OCI-LY1 (cell line): ENCODE results near the gene NHSL2.
"Not testable (repeated sequence)": the region's sequence is repeated elsewhere in the genome, so short reads cannot be mapped to it uniquely, and the experiment has no call there.

Source experiments
- H2AFZ ChIP-seq: fragments of 200-600 bp; sonication (generic), shearing (Covaris generic); 2 replicates; pipeline ENCODE4 v1.6.0; 2014; ENCODE audit warnings: antibody characterized with exemption, mild to moderate bottlenecking, low read length
- H3F3A ChIP-seq: fragments of 200-600 bp; sonication (generic), shearing (Covaris generic); 2 replicates; pipeline ENCODE4 v1.6.0; 2014; ENCODE audit warnings: mild to moderate bottlenecking, antibody characterized with exemption, low read length, moderate library complexity; ENCODE audit not compliant: insufficient read depth
- H3K27ac ChIP-seq: fragments of 200-600 bp; sonication (generic); 2 replicates; pipeline ENCODE4 v1.5.1; 2014; ENCODE audit warnings: low read length, mixed run types, mild to moderate bottlenecking, low read depth; ENCODE audit not compliant: poor library complexity, severe bottlenecking
- H3K27me3 ChIP-seq: fragments of 200-600 bp; sonication (generic); 2 replicates; pipeline ENCODE4 v1.6.0; 2014; ENCODE audit warnings: antibody characterized with exemption, mild to moderate bottlenecking, low read length, moderate library complexity; ENCODE audit not compliant: insufficient read depth
- H3K36me3 ChIP-seq: fragments of 200-600 bp; sonication (generic); 2 replicates; pipeline ENCODE4 v1.6.1; 2014; ENCODE audit warnings: mild to moderate bottlenecking, antibody characterized with exemption, low read length, moderate library complexity, mixed read lengths; ENCODE audit not compliant: insufficient read depth
- H3K4me1 ChIP-seq: fragments of 200-600 bp; sonication (generic); 2 replicates; pipeline ENCODE4 v1.5.1; 2014; ENCODE audit warnings: mild to moderate bottlenecking, low read length, moderate library complexity; ENCODE audit not compliant: insufficient read depth, severe bottlenecking
- H3K4me2 ChIP-seq: fragments of 200-600 bp; sonication (generic), shearing (Covaris generic); 2 replicates; pipeline ENCODE4 v1.6.1; 2014; ENCODE audit warnings: low read length
- H3K4me3 ChIP-seq: fragments of 200-600 bp; sonication (generic); 2 replicates; pipeline ENCODE4 v1.5.1; 2014; ENCODE audit warnings: low read length, low read depth, mild to moderate bottlenecking, mixed read lengths; ENCODE audit not compliant: poor library complexity, severe bottlenecking
- H3K79me2 ChIP-seq: fragments of 200-600 bp; shearing (Covaris generic); 2 replicates; pipeline ENCODE4 v1.6.1; 2016; ENCODE audit warnings: mixed run types, low read length, mixed read lengths; ENCODE audit not compliant: insufficient read depth
- H3K9ac ChIP-seq: fragments of 200-600 bp; sonication (generic), shearing (Covaris generic); 2 replicates; pipeline ENCODE4 v1.6.1; 2014; ENCODE audit warnings: mild to moderate bottlenecking, low read length, mixed read lengths
- H3K9me2 ChIP-seq: fragments of 200-600 bp; sonication (generic), shearing (Covaris generic); 2 replicates; pipeline ENCODE4 v1.6.1; 2014; ENCODE audit warnings: low read depth, mild to moderate bottlenecking, low read length, mixed read lengths
- H3K9me3 ChIP-seq: fragments of 200-600 bp; shearing (Covaris generic); 2 replicates; pipeline ENCODE4 v1.6.1; 2014; ENCODE audit warnings: low read length, mixed read lengths
- H4K20me1 ChIP-seq: fragments of 200-600 bp; sonication (generic), shearing (Covaris generic); 2 replicates; pipeline ENCODE4 v1.6.0; 2016; ENCODE audit warnings: mild to moderate bottlenecking, low read length; ENCODE audit not compliant: insufficient read depth
- CTCF ChIP-seq: fragments of 200-600 bp; sonication (generic), shearing (Covaris generic); IDR thresholded peaks from 2 replicates; pipeline ENCODE4 v1.5.1; 2017; ENCODE audit warnings: mild to moderate bottlenecking, antibody characterized with exemption, low read length, moderate library complexity, mixed read lengths
- EZH2 ChIP-seq: fragments of 200-600 bp; sonication (generic), shearing (Covaris generic); IDR thresholded peaks from 2 replicates; pipeline ENCODE4 v1.8.0; 2017; ENCODE audit warnings: borderline replicate concordance, mixed run types, mild to moderate bottlenecking, antibody characterized with exemption, low read length, moderate library complexity, mixed read lengths

Gene NHSL2

GRCh38 chrX:72159769-72160168 lies 249.1 kb downstream of the NHSL2 start:
- Histone ChIP-seq H3K27ac (no peak overlapping the region), H2AFZ (no peak overlapping the region), H3K36me3 (no peaks in the 10 kb centered on the region), H3K9ac (no peak overlapping the region), H3K4me2 (no peak overlapping the region), H3K4me1 (no peaks in the 10 kb centered on the region), H3K9me3 (no peaks in the 10 kb centered on the region), H3K4me3 (no peak overlapping the region), H4K20me1 (no peaks in the 10 kb centered on the region), H3K9me2 (no peaks in the 10 kb centered on the region), H3F3A (no peaks in the 10 kb centered on the region), H3K79me2 (no peaks in the 10 kb centered on the region), H3K27me3 (no peaks in the 10 kb centered on the region)
- TF ChIP-seq CTCF (no peak), EZH2 (no peak)

- Histone ChIP-seq H3K4me2 (no peak overlapping the region), H3K9me3 (no peaks in the 10 kb centered on the region), H3F3A (no peaks in the 10 kb centered on the region), H3K27ac (no peak overlapping the region), H3K36me3 (no peaks in the 10 kb centered on the region), H3K9ac (no peak overlapping the region), H3K4me1 (peaks cover 5% of the 10 kb centered on the region), H2AFZ (no peak overlapping the region), H3K27me3 (no peaks in the 10 kb centered on the region), H4K20me1 (no peaks in the 10 kb centered on the region), H3K4me3 (no peak overlapping the region), H3K9me2 (no peaks in the 10 kb centered on the region), H3K79me2 (no peaks in the 10 kb centered on the region)
- TF ChIP-seq CTCF, result no peak
- no peak for TF ChIP-seq EZH2
Observed at GRCh38 chrX:72165551-72165950, 254.9 kb downstream of the NHSL2 start.

- Histone ChIP-seq H4K20me1 (no peaks in the 10 kb centered on the region), H3K4me3 (peak overlapping the region; percentile 19), H3K9ac (no peak overlapping the region), H2AFZ (no peak overlapping the region), H3K27me3 (no peaks in the 10 kb centered on the region), H3K4me2 (peak overlapping the region; percentile 47), H3K9me2 (no peaks in the 10 kb centered on the region), H3F3A (no peaks in the 10 kb centered on the region), H3K9me3 (no peaks in the 10 kb centered on the region), H3K27ac (no peak overlapping the region), H3K36me3 (no peaks in the 10 kb centered on the region), H3K79me2 (no peaks in the 10 kb centered on the region), H3K4me1 (peaks cover 5% of the 10 kb centered on the region)
- TF ChIP-seq EZH2, result no peak
- TF ChIP-seq CTCF, result no peak
Observed at GRCh38 chrX:72169008-72169728, 258.5 kb downstream of the NHSL2 start.

GRCh38 chrX:72176289-72176688 lies 265.6 kb downstream of the NHSL2 start:
- H3K9ac ChIP-seq, H3K79me2 ChIP-seq, H2AFZ ChIP-seq, H3K36me3 ChIP-seq, H3K4me2 ChIP-seq, H3F3A ChIP-seq, H3K9me3 ChIP-seq, H3K4me1 ChIP-seq, H3K27ac ChIP-seq, H4K20me1 ChIP-seq, H3K4me3 ChIP-seq, H3K9me2 ChIP-seq, H3K27me3 ChIP-seq: not testable (repeated sequence)
